Endothelial cell of umbilical vein (primary cell): Measurements from ENCODE around the gene MYO18A. TPM values are rescaled to one million over a fixed set of nuclear protein-coding genes. Genes with fewer than 3 reads are reported as not detected.

Source experiments
- BruUV-seq: library from RNA; stranded (reverse); fragments of 400-500 nt; replicated peaks from 2 replicates; lab custom pipeline; 2021; lab: Mats Ljungman, UMichigan
- CTCF ChIA-PET: fragments of 300-600, 350-600 bp; sonication (Branson Sonifier 250); formaldehyde crosslinking; loops from one replicate; lab custom pipeline; 2021; ENCODE audit warnings: antibody characterized with exemption, inconsistent platforms; lab: Charles Lee
- POLR2A ChIA-PET: fragments of 300-600, 350-600 bp; sonication (Branson Sonifier 250); formaldehyde crosslinking; loops from one replicate; lab custom pipeline; 2021; ENCODE audit warnings: antibody characterized with exemption, inconsistent platforms; lab: Charles Lee
- DNase-seq: peaks from one replicate; pipeline ENCODE4 v3.0.0-alpha.2; 2011; ENCODE audit warnings: low read depth, low spot score
- FAIRE-seq: peaks from 2 replicates; lab custom pipeline; 2011; peaks lifted over from hg19 to GRCh38; lab: Jason Lieb, UNC
- H2AFZ ChIP-seq: 2 replicates; pipeline ENCODE4 v1.6.0; 2012; ENCODE audit warnings: low read depth, low read length, control low read depth, inconsistent platforms
- H3K27ac ChIP-seq: 2 replicates; pipeline ENCODE4 v1.5.1; 2011; ENCODE audit warnings: low read depth, mild to moderate bottlenecking, control low read depth, low read length, moderate library complexity; ENCODE audit not compliant: insufficient read depth
- H3K27me3 ChIP-seq, 2 experiments: 2 replicates each; pipeline versions ENCODE4 v1.6.0 to v1.6.1; 2011; ENCODE audit warnings: low read length in 2 of 2, mixed read lengths in 1 of 2; ENCODE audit not compliant: control insufficient read depth in 2 of 2, insufficient read depth in 2 of 2
- H3K36me3 ChIP-seq, 2 experiments: 2 replicates in 1 of 2; 3 replicates in 1 of 2; pipeline ENCODE4 v1.5.1; 2011; ENCODE audit warnings: low read length in 2 of 2, mild to moderate bottlenecking in 1 of 2, moderate library complexity in 1 of 2; ENCODE audit not compliant: control insufficient read depth in 2 of 2, insufficient read depth in 2 of 2; ENCODE audit errors: extremely low read depth in 1 of 2
- H3K4me1 ChIP-seq: 3 replicates; pipeline ENCODE4 v1.5.1; 2011; ENCODE audit warnings: mild to moderate bottlenecking, low read length; ENCODE audit not compliant: control insufficient read depth, insufficient read depth; ENCODE audit errors: extremely low read depth
- H3K4me2 ChIP-seq: 2 replicates; pipeline ENCODE4 v1.6.1; 2011; ENCODE audit warnings: low read length, control low read depth, mixed read lengths; ENCODE audit not compliant: insufficient read depth
- H3K4me3 ChIP-seq, 3 experiments: fragments of 200-600 bp in 1 of 3; sonication (generic), shearing (Covaris generic) in 1 of 3; replicated peaks in 1 of 3; 2 replicates each; pipeline ENCODE4 v1.5.1; 2011 to 2016; ENCODE audit warnings: control low read depth in 3 of 3, low read length in 3 of 3, mild to moderate bottlenecking in 2 of 3, inconsistent platforms in 1 of 3, low read depth in 1 of 3, moderate library complexity in 1 of 3; ENCODE audit not compliant: insufficient read depth in 1 of 3
- H3K79me2 ChIP-seq: 2 replicates; pipeline ENCODE4 v1.6.0; 2012; ENCODE audit warnings: low read length, inconsistent platforms; ENCODE audit not compliant: control insufficient read depth, insufficient read depth
- H3K9ac ChIP-seq: replicated peaks from 2 replicates; pipeline ENCODE3; 2011; ENCODE audit warnings: low read length, control low read depth; ENCODE audit not compliant: insufficient read depth; ENCODE audit errors: extremely low read depth
- H3K9me1 ChIP-seq: replicated peaks from 3 replicates; pipeline ENCODE4 v1.6.0; 2011; ENCODE audit warnings: mild to moderate bottlenecking, low read length; ENCODE audit not compliant: control insufficient read depth, insufficient read depth; ENCODE audit errors: extremely low read depth
- H3K9me3 ChIP-seq: replicated peaks from 2 replicates; pipeline ENCODE4 v1.5.1; 2012; ENCODE audit warnings: low read length, inconsistent platforms; ENCODE audit not compliant: control insufficient read depth, insufficient read depth
- H4K20me1 ChIP-seq: replicated peaks from 2 replicates; pipeline ENCODE3; 2011; ENCODE audit warnings: mild to moderate bottlenecking, low read length; ENCODE audit not compliant: control insufficient read depth, insufficient read depth; ENCODE audit errors: extremely low read depth
- EZH2 ChIP-seq: IDR thresholded peaks from 2 replicates; pipeline ENCODE4 v1.6.1; 2012; ENCODE audit warnings: borderline replicate concordance, low read depth, mild to moderate bottlenecking, moderate library complexity, low read length, inconsistent platforms; ENCODE audit not compliant: severe bottlenecking
- FOS ChIP-seq: IDR thresholded peaks from 2 replicates; pipeline ENCODE4 v1.6.1; 2011; ENCODE audit warnings: mild to moderate bottlenecking, low read length, moderate library complexity, borderline replicate concordance; ENCODE audit not compliant: insufficient read depth
- GATA2 ChIP-seq: IDR thresholded peaks from 2 replicates; pipeline ENCODE4 v1.7.0; 2011; ENCODE audit warnings: low read depth, mild to moderate bottlenecking, moderate library complexity, mixed read lengths, low read length; ENCODE audit not compliant: insufficient read length, insufficient read depth
- JUN ChIP-seq: IDR thresholded peaks from 2 replicates; pipeline ENCODE4 v1.6.1; 2011; ENCODE audit warnings: borderline replicate concordance, low read depth; ENCODE audit not compliant: insufficient read length, insufficient read depth
- MYC ChIP-seq: IDR thresholded peaks from one replicate; pipeline ENCODE4 v1.6.1; 2011; ENCODE audit warnings: mild to moderate bottlenecking, low read depth, low read length
- POLR2A ChIP-seq: IDR thresholded peaks from 2 replicates; pipeline ENCODE4 v1.6.1; 2012; ENCODE audit warnings: low read depth, mild to moderate bottlenecking, control low read depth, low read length
- POLR2AphosphoS5 ChIP-seq: IDR thresholded peaks from 2 replicates; pipeline ENCODE4 v1.6.1; 2012; ENCODE audit warnings: low read depth, mild to moderate bottlenecking, control low read depth, low read length, moderate library complexity; ENCODE audit not compliant: insufficient read depth
- dilution Hi-C: fragments of 300-500 bp; cut with MboI; formaldehyde crosslinking; loops from one replicate; pipeline ENCODE4 v1.15.0; 2019; ENCODE audit warnings: low sequenced_read_pairs; ENCODE audit not compliant: extremely low pct_ligation_motif_present
- intact Hi-C: fragments of 100-400 bp; cut with micrococcal nuclease; formaldehyde crosslinking; loops from one replicate; pipeline ENCODE4 v1.10.0; 2022
- polyA plus RNA-seq, 4 experiments: library from polyadenylated mRNA; depleted of rRNA in 3 of 4; stranded (reverse) in 3 of 4; unstranded in 1 of 4; fragments of >200 nt; gene quantifications; 2 replicates each; pipeline versions ENCODE4 v1.2.1 to v1.2.3, GENCODE V29; 2011 to 2012; ENCODE audit warnings: missing spikeins in 1 of 4
- total RNA-seq: library from RNA; stranded (reverse); gene quantifications from 2 replicates; pipeline ENCODE4 v1.2.3, GENCODE V29; 2021
- TF ChIP-seq, protein P1 (sequence below): IDR thresholded peaks from 2 replicates; pipeline ENCODE4 v1.6.1; 2011; ENCODE audit not compliant: insufficient read depth, insufficient read length
- TF ChIP-seq, protein P2 (sequence below), 2 donors: IDR thresholded peaks; 1 replicate in 1 of 2; 2 replicates in 1 of 2; pipeline ENCODE4 v1.5.1; 2011; ENCODE audit warnings: low read length in 2 of 2, mild to moderate bottlenecking in 2 of 2, moderate library complexity in 2 of 2, control low read depth in 1 of 2, inconsistent platforms in 1 of 2, low read depth in 1 of 2; ENCODE audit not compliant: insufficient read depth in 1 of 2; ENCODE audit errors: extremely low read depth in 1 of 2

Gene MYO18A
- total and polyA plus RNA-seq, 2 donors (not counting 3 experiments of a cell fraction or from before 2014, with no cell fraction given) = 3.9 to 28.3 TPM

DNA sequence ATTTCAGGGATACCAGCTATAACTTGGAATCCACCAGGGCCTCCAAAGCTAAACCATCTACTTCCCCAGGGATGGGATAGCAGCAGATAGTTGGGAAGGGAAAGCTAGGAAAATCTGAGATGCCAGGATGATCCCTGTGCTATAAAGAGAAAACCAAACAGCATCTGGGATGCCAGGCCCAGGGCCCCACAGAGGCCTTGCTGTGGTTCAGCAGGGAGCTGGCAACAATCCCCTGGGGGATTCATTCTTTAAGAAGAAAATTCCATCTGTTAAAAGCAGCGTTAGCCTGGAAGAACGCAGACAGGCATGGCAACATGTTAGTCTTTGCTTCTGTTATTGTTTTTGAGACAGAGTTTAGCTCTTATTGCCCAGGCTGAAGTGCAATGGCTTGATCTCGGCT lies 16.6 kb downstream of the MYO18A start:
- no peaks in the 10 kb centered on the region for H3K79me2 ChIP-seq
- H3K4me1 ChIP-seq = no peaks in the 10 kb centered on the region
- H3K4me3 ChIP-seq = no peak overlapping the region
- no peak for FAIRE-seq
- intact Hi-C loops = no loop called here
- BruUV-seq = no TSS peak
- H3K9ac ChIP-seq = no peak overlapping the region
- H3K36me3 ChIP-seq = peaks cover 0 to 7% of the 10 kb centered on the region in 2 experiments
- dilution Hi-C loops = no loop called here
- no peak overlapping the region for H3K27ac ChIP-seq
- H3K27me3 ChIP-seq = no peaks in the 10 kb centered on the region
- no peak for DNase-seq
- ChIA-PET CTCF (interaction anchor here (0.9 to 4.3 kb wide), 6 partner anchors 13 to 128 kb away, joined by 3 to 14 read pairs (median 10); partner anchors contain the start of gene MYO18A), POLR2A (no interaction called here)
- no peaks in the 10 kb centered on the region for H3K9me3 ChIP-seq
- no peaks in the 10 kb centered on the region for H3K9me1 ChIP-seq
- no peak overlapping the region for H3K4me2 ChIP-seq
- no peaks in the 10 kb centered on the region for H4K20me1 ChIP-seq
- no peak overlapping the region for H2AFZ ChIP-seq
- TF ChIP-seq FOS (no peak), GATA2 (no peak), MYC (no peak), POLR2A (no peak), EZH2 (no peak), JUN (no peak), POLR2AphosphoS5 (no peak)
- TF ChIP-seq, protein P1, sequence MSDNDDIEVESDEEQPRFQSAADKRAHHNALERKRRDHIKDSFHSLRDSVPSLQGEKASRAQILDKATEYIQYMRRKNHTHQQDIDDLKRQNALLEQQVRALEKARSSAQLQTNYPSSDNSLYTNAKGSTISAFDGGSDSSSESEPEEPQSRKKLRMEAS = no peak
- TF ChIP-seq, protein P2, sequence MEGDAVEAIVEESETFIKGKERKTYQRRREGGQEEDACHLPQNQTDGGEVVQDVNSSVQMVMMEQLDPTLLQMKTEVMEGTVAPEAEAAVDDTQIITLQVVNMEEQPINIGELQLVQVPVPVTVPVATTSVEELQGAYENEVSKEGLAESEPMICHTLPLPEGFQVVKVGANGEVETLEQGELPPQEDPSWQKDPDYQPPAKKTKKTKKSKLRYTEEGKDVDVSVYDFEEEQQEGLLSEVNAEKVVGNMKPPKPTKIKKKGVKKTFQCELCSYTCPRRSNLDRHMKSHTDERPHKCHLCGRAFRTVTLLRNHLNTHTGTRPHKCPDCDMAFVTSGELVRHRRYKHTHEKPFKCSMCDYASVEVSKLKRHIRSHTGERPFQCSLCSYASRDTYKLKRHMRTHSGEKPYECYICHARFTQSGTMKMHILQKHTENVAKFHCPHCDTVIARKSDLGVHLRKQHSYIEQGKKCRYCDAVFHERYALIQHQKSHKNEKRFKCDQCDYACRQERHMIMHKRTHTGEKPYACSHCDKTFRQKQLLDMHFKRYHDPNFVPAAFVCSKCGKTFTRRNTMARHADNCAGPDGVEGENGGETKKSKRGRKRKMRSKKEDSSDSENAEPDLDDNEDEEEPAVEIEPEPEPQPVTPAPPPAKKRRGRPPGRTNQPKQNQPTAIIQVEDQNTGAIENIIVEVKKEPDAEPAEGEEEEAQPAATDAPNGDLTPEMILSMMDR (IDR thresholded peaks at IDR 0.05; ENCODE audit: extremely low read depth in 1 of 2, insufficient read depth in 1 of 2, low read depth in 1 of 2, low read length in 2 of 2) = no peak
